IMR-90 (cell line): Measurements from ENCODE around the gene TTC39B. TPM values are rescaled to one million over a fixed set of nuclear protein-coding genes. Genes with fewer than 3 reads are reported as not detected.

ENCODE experiments used
- ATAC-seq: fragments of 200-7000 bp; cut with Tn5 transposase; 2 replicates; pipeline ENCODE4 v1.9.1; 2020; ENCODE audit warnings: low read depth, mild to moderate bottlenecking, moderate library complexity
- BruUV-seq: library from RNA; stranded (reverse); fragments of 400-500 nt; replicated peaks from 2 replicates; lab custom pipeline; 2021; lab: Mats Ljungman, UMichigan
- CTCF ChIA-PET: fragments of 300-600 bp; formaldehyde crosslinking; extraction: SDS; loops from one replicate; lab custom pipeline; 2021; ENCODE audit warnings: antibody characterized with exemption; lab: Yijun Ruan, JAX
- POLR2A ChIA-PET: fragments of 300-600 bp; sonication (Branson Sonifier 250); formaldehyde crosslinking; loops from one replicate; lab custom pipeline; 2022; ENCODE audit warnings: antibody characterized with exemption; ENCODE audit not compliant: unreplicated experiment; lab: Charles Lee
- DNase-seq: peaks from one replicate; pipeline ENCODE4 v3.0.0; 2013
- H2AFZ ChIP-seq: replicated peaks from 2 replicates; pipeline ENCODE3; 2013; ENCODE audit warnings: low read length, mild to moderate bottlenecking; ENCODE audit not compliant: poor library complexity
- H2AK5ac ChIP-seq: 2 replicates; pipeline ENCODE4 v1.6.1; 2013; ENCODE audit warnings: low read depth, low read length, inconsistent platforms
- H2AK9ac ChIP-seq: replicated peaks from 2 replicates; pipeline ENCODE3; 2013; ENCODE audit warnings: mild to moderate bottlenecking, low read depth, low read length, moderate library complexity; ENCODE audit not compliant: poor library complexity
- H2BK120ac ChIP-seq: 2 replicates; pipeline ENCODE4 v1.6.1; 2013; ENCODE audit warnings: low read depth, low read length, inconsistent platforms
- H2BK15ac ChIP-seq: 3 replicates; pipeline ENCODE4 v1.6.1; 2013; ENCODE audit warnings: low read depth, low read length, inconsistent platforms
- H2BK20ac ChIP-seq: 2 replicates; pipeline ENCODE4 v1.6.1; 2013; ENCODE audit warnings: low read depth, mild to moderate bottlenecking, inconsistent platforms, low read length, moderate library complexity
- H2BK5ac ChIP-seq: 2 replicates; pipeline ENCODE4 v1.6.1; 2013; ENCODE audit warnings: mild to moderate bottlenecking, low read depth, low read length, inconsistent platforms; ENCODE audit not compliant: poor library complexity, severe bottlenecking
- H3K14ac ChIP-seq: replicated peaks from 2 replicates; pipeline ENCODE4 v1.6.1; 2013; ENCODE audit warnings: low read depth, low read length, inconsistent platforms
- H3K18ac ChIP-seq: 2 replicates; pipeline ENCODE4 v1.6.1; 2013; ENCODE audit warnings: low read depth, low read length, control low read depth
- H3K23ac ChIP-seq: 2 replicates; pipeline ENCODE4 v1.6.1; 2013; ENCODE audit warnings: low read depth, low read length, inconsistent platforms
- H3K27ac ChIP-seq: 2 replicates; pipeline ENCODE4 v1.5.1; 2013; ENCODE audit warnings: mild to moderate bottlenecking, control low read depth, low read length; ENCODE audit not compliant: insufficient read depth
- H3K27me3 ChIP-seq: 2 replicates; pipeline ENCODE4 v1.6.1; 2013; ENCODE audit warnings: low read length; ENCODE audit not compliant: control insufficient read depth, insufficient read depth
- H3K36me3 ChIP-seq: 2 replicates; pipeline ENCODE4 v1.6.1; 2013; ENCODE audit warnings: low read length, mixed read lengths; ENCODE audit not compliant: control insufficient read depth, insufficient read depth
- H3K4ac ChIP-seq: 2 replicates; pipeline ENCODE4 v1.6.1; 2013; ENCODE audit warnings: low read depth, low read length, inconsistent platforms
- H3K4me1 ChIP-seq: 2 replicates; pipeline ENCODE4 v1.6.1; 2013; ENCODE audit warnings: low read length, mixed read lengths; ENCODE audit not compliant: control insufficient read depth, insufficient read depth
- H3K4me2 ChIP-seq: 2 replicates; pipeline ENCODE4 v1.6.1; 2013; ENCODE audit warnings: low read depth, mild to moderate bottlenecking, control low read depth, low read length, moderate library complexity
- H3K4me3 ChIP-seq: 2 replicates; pipeline ENCODE4 v1.5.1; 2013; ENCODE audit warnings: low read depth, mild to moderate bottlenecking, control low read depth, low read length, moderate library complexity; ENCODE audit not compliant: insufficient read depth
- H3K56ac ChIP-seq: 2 replicates; pipeline ENCODE4 v1.6.1; 2013; ENCODE audit warnings: low read length, inconsistent platforms; ENCODE audit not compliant: insufficient read depth; ENCODE audit errors: extremely low read depth
- H3K79me1 ChIP-seq, 2 experiments: 2 replicates each; pipeline ENCODE4 v1.6.1; 2013; ENCODE audit warnings: low read length in 2 of 2, inconsistent platforms in 1 of 2, low read depth in 1 of 2
- H3K9ac ChIP-seq: 2 replicates; pipeline ENCODE4 v1.6.1; 2013; ENCODE audit warnings: low read depth, low read length, control low read depth
- H3K9me1 ChIP-seq: 2 replicates; pipeline ENCODE4 v1.6.1; 2013; ENCODE audit warnings: low read length, inconsistent platforms; ENCODE audit not compliant: insufficient read depth
- H3K9me3 ChIP-seq: 2 replicates; pipeline ENCODE4 v1.6.1; 2013; ENCODE audit warnings: low read length; ENCODE audit not compliant: control insufficient read depth, insufficient read depth
- H4K20me1 ChIP-seq: 2 replicates; pipeline ENCODE4 v1.6.1; 2013; ENCODE audit warnings: low read length, inconsistent platforms; ENCODE audit not compliant: insufficient read depth
- H4K5ac ChIP-seq: 2 replicates; pipeline ENCODE4 v1.6.1; 2013; ENCODE audit warnings: mild to moderate bottlenecking, low read depth, low read length, control low read depth
- H4K8ac ChIP-seq, 2 experiments: 2 replicates each; pipeline ENCODE4 v1.6.1; 2013; ENCODE audit warnings: low read depth in 2 of 2, low read length in 2 of 2, control low read depth in 1 of 2, inconsistent platforms in 1 of 2
- H4K91ac ChIP-seq: 2 replicates; pipeline ENCODE4 v1.6.1; 2013; ENCODE audit warnings: low read depth, low read length, inconsistent platforms; ENCODE audit not compliant: insufficient read depth
- BHLHE40 ChIP-seq: fragments of 150-350 bp; IDR thresholded peaks from 2 replicates; pipeline ENCODE4 v1.6.1; 2016; ENCODE audit warnings: mild to moderate bottlenecking, low read depth, low read length
- CEBPB ChIP-seq: IDR thresholded peaks from 2 replicates; pipeline ENCODE4 v1.6.1; 2012; ENCODE audit warnings: low read depth, low read length, improper control_type of control experiment
- CHD1 ChIP-seq: IDR thresholded peaks from 2 replicates; pipeline ENCODE4 v1.6.1; 2012; ENCODE audit warnings: low read depth, low read length, improper control_type of control experiment
- MAFK ChIP-seq: IDR thresholded peaks from 2 replicates; pipeline ENCODE4 v1.6.1; 2012; ENCODE audit warnings: low read depth, low read length, improper control_type of control experiment
- MAZ ChIP-seq: IDR thresholded peaks from 2 replicates; pipeline ENCODE4 v1.6.1; 2012; ENCODE audit warnings: low read depth, mild to moderate bottlenecking, low read length, improper control_type of control experiment, moderate library complexity, borderline replicate concordance
- MXI1 ChIP-seq: IDR thresholded peaks from 2 replicates; pipeline ENCODE4 v1.6.1; 2012; ENCODE audit warnings: low read depth, mild to moderate bottlenecking, low read length, moderate library complexity, borderline replicate concordance
- NFE2L2 ChIP-seq: fragments of 150-350 bp; IDR thresholded peaks from 2 replicates; pipeline ENCODE4 v1.6.1; 2016; ENCODE audit warnings: low read depth, mild to moderate bottlenecking, low read length
- POLR2A ChIP-seq: IDR thresholded peaks from 2 replicates; pipeline ENCODE4 v1.6.1; 2012; ENCODE audit warnings: mild to moderate bottlenecking, low read depth, low read length
- RAD21 ChIP-seq: IDR thresholded peaks from 2 replicates; pipeline ENCODE4 v1.6.1; 2012; ENCODE audit warnings: low read length, improper control_type of control experiment
- RFX5 ChIP-seq: IDR thresholded peaks from 2 replicates; pipeline ENCODE4 v1.8.0; 2012; ENCODE audit warnings: low read depth, mild to moderate bottlenecking, low read length, moderate library complexity
- WGBS, 2 experiments: methylation state at CpG; one replicate each; pipeline versions ENCODE4 v1.1.5 to v1.1.7; 2013; ENCODE audit warnings: missing lambda C conversion rate in 2 of 2; ENCODE audit not compliant: insufficient read length in 1 of 2; ENCODE audit errors: extremely low coverage in 2 of 2; 5-methylcytosine and 5-hydroxymethylcytosine counted together
- dilution Hi-C: fragments of 300-500 bp; cut with HindIII; formaldehyde crosslinking; loops from one replicate; pipeline ENCODE4 v1.14.3; 2018; ENCODE audit warnings: low sequenced_read_pairs; ENCODE audit not compliant: unreplicated experiment
- in situ Hi-C: fragments of 300-500 bp; cut with MboI; formaldehyde crosslinking; loops from 3 replicates; pipeline ENCODE4 v1.14.3; 2019; ENCODE audit warnings: low sequenced_read_pairs, inconsistent platforms, mixed read lengths
- intact Hi-C: fragments of 100-400 bp; cut with micrococcal nuclease; formaldehyde crosslinking; loops from 2 replicates; pipeline ENCODE4 v1.10.0; 2022
- polyA plus RNA-seq, 3 experiments: library from polyadenylated mRNA; depleted of rRNA; stranded (reverse); fragments of >200 nt; gene quantifications; 2 replicates each; pipeline ENCODE4 v1.2.3, GENCODE V29; 2012; ENCODE audit warnings: low replicate concordance in 1 of 3
- total RNA-seq: library from RNA; depleted of rRNA; stranded (reverse); fragments of >200 nt; gene quantifications from 2 replicates; pipeline ENCODE4 v1.2.3, GENCODE V29; 2012
- TF ChIP-seq, protein P1 (sequence below): fragments of 150-350 bp; IDR thresholded peaks from 2 replicates; pipeline ENCODE4 v1.6.1; 2017; ENCODE audit warnings: mild to moderate bottlenecking, antibody characterized with exemption, low read length, low read depth
- TF ChIP-seq, protein P2 (sequence below): fragments of 150-350 bp; IDR thresholded peaks from 2 replicates; pipeline ENCODE4 v1.6.1; 2016; ENCODE audit warnings: low read depth, mild to moderate bottlenecking, low read length, moderate library complexity, borderline replicate concordance
- TF ChIP-seq, protein P3 (sequence below): conservative IDR thresholded peaks from 2 replicates; pipeline ENCODE4 v1.5.1; 2012; ENCODE audit warnings: mild to moderate bottlenecking, low read depth, low read length, improper control_type of control experiment

The TTC39B gene
- total and polyA plus RNA-seq, 2 of the 4 experiments (the other 2 are of a cell fraction): 2.5 to 12.2 TPM

DNA sequence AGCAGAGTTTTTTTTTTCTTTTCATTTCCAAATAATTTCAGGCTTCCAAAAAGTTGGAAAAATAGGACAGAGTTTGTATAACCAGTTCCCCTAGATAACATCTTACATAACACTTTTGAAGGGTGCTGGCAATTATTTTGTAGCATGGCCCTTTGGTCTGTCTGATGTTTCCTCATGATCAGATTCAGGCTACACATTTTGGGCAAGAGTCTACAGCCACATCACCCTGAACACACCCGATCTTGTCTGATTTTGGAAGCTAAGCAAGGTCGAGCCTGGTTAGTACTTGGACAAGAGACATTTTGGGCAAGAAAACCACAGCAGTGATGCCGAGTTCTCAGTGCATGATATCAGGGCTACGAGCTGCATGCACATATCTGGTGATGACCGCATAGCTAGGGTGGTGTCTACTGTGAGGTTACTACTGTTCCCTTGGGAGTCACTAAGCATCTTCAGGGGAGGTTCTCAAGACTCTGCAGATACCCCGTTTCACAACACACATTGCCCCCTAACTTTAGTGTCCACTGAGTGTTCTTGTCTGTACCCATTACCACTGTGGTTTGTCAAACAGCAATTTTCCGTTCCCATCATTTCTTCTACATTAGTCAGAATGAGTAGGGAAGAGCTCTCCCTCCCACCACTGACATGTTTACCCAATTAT is 86.2 kb downstream of the TTC39B start:
- dilution Hi-C loops: no loop called here

More for the DNA sequence above, 86.2 kb downstream of the TTC39B start:
- Histone ChIP-seq H4K8ac (0 out of 4 replicates have a peak overlapping the region, but pooled peaks of 1 of the 2 experiments have one; percentile 22), H3K18ac (no peak overlapping the region), H4K91ac (no peak overlapping the region), H2BK5ac (no peak overlapping the region), H3K79me1 (peaks cover 8 to 19% of the 10 kb centered on the region in 2 experiments; a peak in 2 of 4 replicates), H3K4me3 (no peak overlapping the region), H3K9ac (no peak overlapping the region), H3K36me3 (peaks cover 7% of the 10 kb centered on the region; the same call in 1 of the 2 replicates), H3K56ac (no peak overlapping the region), H3K4me1 (peaks cover 9% of the 10 kb centered on the region), H3K14ac (peak overlapping the region; percentile 49), H3K27ac (no peak overlapping the region), H3K27me3 (no peaks in the 10 kb centered on the region), H3K9me3 (no peaks in the 10 kb centered on the region), H3K9me1 (peaks cover 15% of the 10 kb centered on the region), H2AK9ac (peak overlapping the region; percentile 23), H3K23ac (no peak overlapping the region), H3K4me2 (no peak overlapping the region), H2AFZ (no peak overlapping the region), H4K5ac (no peak overlapping the region), H4K20me1 (no peaks in the 10 kb centered on the region; the same call in 1 of the 2 replicates), H2BK120ac (peak overlapping the region; percentile 33), H3K4ac (0 out of 2 replicates have a peak overlapping the region, but pooled peaks have one; percentile 12), H2BK15ac (no peak overlapping the region; the same call in 2 of the 3 replicates), H2BK20ac (peak overlapping the region; percentile 2; the same call in 1 of the 2 replicates), H2AK5ac (peak overlapping the region; percentile 20; the same call in 1 of the 2 replicates)
- in situ Hi-C loops: loop anchor here (25.0 kb wide), 1 partner anchor 392 kb away; no protein-coding TSS in a partner anchor
- ChIA-PET CTCF (interaction anchor here (1.1 kb wide), 1 partner anchor 142 kb away, joined by 3 read pairs; no protein-coding TSS in a partner anchor), POLR2A (no interaction called here)
- ATAC-seq: peak; percentile 68
- no TSS peak for BruUV-seq
- TF ChIP-seq BHLHE40 (no peak), MAZ (no peak), CHD1 (no peak), MXI1 (no peak), RAD21 (no peak), POLR2A (no peak), MAFK (no peak), NFE2L2 (no peak), RFX5 (no peak), CEBPB (no peak)
- TF ChIP-seq, protein P1, sequence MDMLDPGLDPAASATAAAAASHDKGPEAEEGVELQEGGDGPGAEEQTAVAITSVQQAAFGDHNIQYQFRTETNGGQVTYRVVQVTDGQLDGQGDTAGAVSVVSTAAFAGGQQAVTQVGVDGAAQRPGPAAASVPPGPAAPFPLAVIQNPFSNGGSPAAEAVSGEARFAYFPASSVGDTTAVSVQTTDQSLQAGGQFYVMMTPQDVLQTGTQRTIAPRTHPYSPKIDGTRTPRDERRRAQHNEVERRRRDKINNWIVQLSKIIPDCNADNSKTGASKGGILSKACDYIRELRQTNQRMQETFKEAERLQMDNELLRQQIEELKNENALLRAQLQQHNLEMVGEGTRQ: no peak
- TF ChIP-seq, protein P2, sequence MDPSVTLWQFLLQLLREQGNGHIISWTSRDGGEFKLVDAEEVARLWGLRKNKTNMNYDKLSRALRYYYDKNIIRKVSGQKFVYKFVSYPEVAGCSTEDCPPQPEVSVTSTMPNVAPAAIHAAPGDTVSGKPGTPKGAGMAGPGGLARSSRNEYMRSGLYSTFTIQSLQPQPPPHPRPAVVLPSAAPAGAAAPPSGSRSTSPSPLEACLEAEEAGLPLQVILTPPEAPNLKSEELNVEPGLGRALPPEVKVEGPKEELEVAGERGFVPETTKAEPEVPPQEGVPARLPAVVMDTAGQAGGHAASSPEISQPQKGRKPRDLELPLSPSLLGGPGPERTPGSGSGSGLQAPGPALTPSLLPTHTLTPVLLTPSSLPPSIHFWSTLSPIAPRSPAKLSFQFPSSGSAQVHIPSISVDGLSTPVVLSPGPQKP: no peak
- TF ChIP-seq, protein P3, sequence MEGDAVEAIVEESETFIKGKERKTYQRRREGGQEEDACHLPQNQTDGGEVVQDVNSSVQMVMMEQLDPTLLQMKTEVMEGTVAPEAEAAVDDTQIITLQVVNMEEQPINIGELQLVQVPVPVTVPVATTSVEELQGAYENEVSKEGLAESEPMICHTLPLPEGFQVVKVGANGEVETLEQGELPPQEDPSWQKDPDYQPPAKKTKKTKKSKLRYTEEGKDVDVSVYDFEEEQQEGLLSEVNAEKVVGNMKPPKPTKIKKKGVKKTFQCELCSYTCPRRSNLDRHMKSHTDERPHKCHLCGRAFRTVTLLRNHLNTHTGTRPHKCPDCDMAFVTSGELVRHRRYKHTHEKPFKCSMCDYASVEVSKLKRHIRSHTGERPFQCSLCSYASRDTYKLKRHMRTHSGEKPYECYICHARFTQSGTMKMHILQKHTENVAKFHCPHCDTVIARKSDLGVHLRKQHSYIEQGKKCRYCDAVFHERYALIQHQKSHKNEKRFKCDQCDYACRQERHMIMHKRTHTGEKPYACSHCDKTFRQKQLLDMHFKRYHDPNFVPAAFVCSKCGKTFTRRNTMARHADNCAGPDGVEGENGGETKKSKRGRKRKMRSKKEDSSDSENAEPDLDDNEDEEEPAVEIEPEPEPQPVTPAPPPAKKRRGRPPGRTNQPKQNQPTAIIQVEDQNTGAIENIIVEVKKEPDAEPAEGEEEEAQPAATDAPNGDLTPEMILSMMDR: no peak
- DNase-seq: peak; percentile 46
- 100% methylated on average over 2 of the region's 7 CpGs; no CpG with 5 or more reads in 1 of the 2 experiments for WGBS, 2 experiments
- intact Hi-C loops: no loop called here
